C4-2B (cell line): ENCODE measurements around the gene FBXO34.

Experiments used
- H3K27ac ChIP-seq: fragments of 450-650 bp; 2 replicates; pipeline ENCODE4 v1.5.1; 2017
- CTCF ChIP-seq: fragments of 450-650 bp; conservative IDR thresholded peaks from 2 replicates; pipeline ENCODE4 v1.5.1; 2017; ENCODE audit warnings: mild to moderate bottlenecking
- ZFX ChIP-seq: fragments of 450-650 bp; IDR thresholded peaks from 2 replicates; pipeline ENCODE4 v1.6.1; 2017

Gene FBXO34

GRCh38 chr14:55253276-55253675, 17.9 kb upstream of the FBXO34 start:
- no peak overlapping the region for H3K27ac ChIP-seq
- no peak for TF ChIP-seq ZFX

GRCh38 chr14:55254581-55254980, 16.6 kb upstream of the FBXO34 start:
- TF ChIP-seq ZFX: no peak
- TF ChIP-seq CTCF: no peak
- no peak overlapping the region for H3K27ac ChIP-seq

GRCh38 chr14:55255979-55256378, 15.2 kb upstream of the FBXO34 start:
- no peak for TF ChIP-seq CTCF
- no peak for TF ChIP-seq ZFX
- H3K27ac ChIP-seq: no peak overlapping the region

- H3K27ac ChIP-seq: no peak overlapping the region
- TF ChIP-seq CTCF (no peak), ZFX (no peak)
Observed at GRCh38 chr14:55256586-55256985, 14.6 kb upstream of the FBXO34 start.

GRCh38 chr14:55265197-55265596, 6.0 kb upstream of the FBXO34 start:
- TF ChIP-seq CTCF (no peak), ZFX (no peak)
- no peak overlapping the region for H3K27ac ChIP-seq

- no peak overlapping the region for H3K27ac ChIP-seq
- TF ChIP-seq ZFX (no peak), CTCF (no peak)
Observed at GRCh38 chr14:55267820-55268219, 3.4 kb upstream of the FBXO34 start.

GRCh38 chr14:55271572-55272298, 514 bp downstream of the FBXO34 start:
- TF ChIP-seq CTCF (no peak), ZFX (peak; percentile 77)
- peak overlapping the region; percentile 68 for H3K27ac ChIP-seq

GRCh38 chr14:55272387-55272786, 1.2 kb downstream of the FBXO34 start:
- H3K27ac ChIP-seq: peak overlapping the region; percentile 68; the same call in 1 of the 2 replicates

More at GRCh38 chr14:55272387-55272786, 1.2 kb downstream of the FBXO34 start:
- TF ChIP-seq CTCF (no peak), ZFX (no peak)
